Peyer's patch (tissue), 4 donors: Measurements from ENCODE around the gene MRPL42.
"Not testable (repeated sequence)": the region's sequence is repeated elsewhere in the genome, so short reads cannot be mapped to it uniquely, and the experiment has no call there.

ENCODE experiments used
- POLR2A ChIP-seq, 2 donors: fragments of 450-650 bp; IDR thresholded peaks; one replicate each; pipeline ENCODE4 v1.5.1; 2017; ENCODE audit warnings: antibody characterized with exemption in 2 of 2, mild to moderate bottlenecking in 2 of 2, moderate library complexity in 2 of 2
- TF ChIP-seq, protein P1 (sequence below), 6 experiments: fragments of 450-650 bp in 4 of 6; fragments of 200-600 bp in 2 of 6; sonication (generic) in 1 of 6; IDR thresholded peaks; one replicate each; pipeline ENCODE4 v1.5.1; 2017 to 2019; ENCODE audit warnings: antibody characterized with exemption in 6 of 6, mild to moderate bottlenecking in 3 of 6, moderate library complexity in 1 of 6

- TF ChIP-seq, protein P1, sequence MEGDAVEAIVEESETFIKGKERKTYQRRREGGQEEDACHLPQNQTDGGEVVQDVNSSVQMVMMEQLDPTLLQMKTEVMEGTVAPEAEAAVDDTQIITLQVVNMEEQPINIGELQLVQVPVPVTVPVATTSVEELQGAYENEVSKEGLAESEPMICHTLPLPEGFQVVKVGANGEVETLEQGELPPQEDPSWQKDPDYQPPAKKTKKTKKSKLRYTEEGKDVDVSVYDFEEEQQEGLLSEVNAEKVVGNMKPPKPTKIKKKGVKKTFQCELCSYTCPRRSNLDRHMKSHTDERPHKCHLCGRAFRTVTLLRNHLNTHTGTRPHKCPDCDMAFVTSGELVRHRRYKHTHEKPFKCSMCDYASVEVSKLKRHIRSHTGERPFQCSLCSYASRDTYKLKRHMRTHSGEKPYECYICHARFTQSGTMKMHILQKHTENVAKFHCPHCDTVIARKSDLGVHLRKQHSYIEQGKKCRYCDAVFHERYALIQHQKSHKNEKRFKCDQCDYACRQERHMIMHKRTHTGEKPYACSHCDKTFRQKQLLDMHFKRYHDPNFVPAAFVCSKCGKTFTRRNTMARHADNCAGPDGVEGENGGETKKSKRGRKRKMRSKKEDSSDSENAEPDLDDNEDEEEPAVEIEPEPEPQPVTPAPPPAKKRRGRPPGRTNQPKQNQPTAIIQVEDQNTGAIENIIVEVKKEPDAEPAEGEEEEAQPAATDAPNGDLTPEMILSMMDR (IDR thresholded peaks at IDR 0.05), result not testable (repeated sequence)
- TF ChIP-seq POLR2A (IDR thresholded peaks at IDR 0.05), result not testable (repeated sequence)
Measured at GRCh38 chr12:93432031-93432430, 35.3 kb upstream of the MRPL42 start.
